K562 (cell line): Measurements from ENCODE around the gene OR5B21. TPM values are rescaled to one million over a fixed set of nuclear protein-coding genes. Genes with fewer than 3 reads are reported as not detected.

ENCODE experiments used
- ATAC-seq: fragments of 200-7000 bp; cut with Tn5 transposase; 3 replicates; pipeline ENCODE4 v1.9.1; 2020; ENCODE audit warnings: moderate library complexity
- BruUV-seq: library from RNA; stranded (reverse); fragments of 400-500 nt; replicated peaks from 2 replicates; lab custom pipeline; 2021; lab: Mats Ljungman, UMichigan
- CTCF ChIA-PET: fragments of 300-600 bp; formaldehyde crosslinking; extraction: SDS; loops from one replicate; lab custom pipeline; 2021; ENCODE audit warnings: low intra/inter-chr PET ratio; lab: Yijun Ruan, JAX
- POLR2A ChIA-PET: fragments of 300-600, 350-650 bp; sonication (Branson Sonifier 250); formaldehyde crosslinking; extraction: SDS; loops from one replicate; lab custom pipeline; 2021; ENCODE audit warnings: antibody characterized with exemption, inconsistent platforms; lab: Yijun Ruan, JAX
- DNase-seq, 4 experiments: peaks; one replicate each; pipeline versions ENCODE4 v3.0.0 to v3.0.0-alpha.2; 2011 to 2018; ENCODE audit warnings: low spot score in 3 of 4, mixed read lengths in 3 of 4; ENCODE audit errors: extremely low read depth in 1 of 4
- FAIRE-seq: peaks from 2 replicates; lab custom pipeline; 2011; peaks lifted over from hg19 to GRCh38; lab: Jason Lieb, UNC
- H2AFZ ChIP-seq: 2 replicates; pipeline ENCODE4 v1.6.0; 2011; ENCODE audit warnings: low read depth, low read length, control low read depth, inconsistent platforms
- H3K27ac ChIP-seq: fragments of 200-600 bp; 3 replicates; pipeline ENCODE4 v1.8.0; 2011; ENCODE audit warnings: low read depth, mild to moderate bottlenecking, control low read depth, inconsistent platforms, low read length, moderate library complexity, mixed read lengths; ENCODE audit errors: extremely low read depth
- H3K27me3 ChIP-seq, 2 experiments: fragments of 300-600 bp in 1 of 2; 2 replicates in 1 of 2; 3 replicates in 1 of 2; pipeline versions ENCODE4 v1.6.0 to v1.8.0; 2011; ENCODE audit warnings: inconsistent platforms in 2 of 2, low read length in 2 of 2, mild to moderate bottlenecking in 1 of 2, mixed read lengths in 1 of 2, moderate library complexity in 1 of 2; ENCODE audit not compliant: control insufficient read depth in 2 of 2, insufficient read depth in 2 of 2
- H3K36me3 ChIP-seq: fragments of 300-600 bp; 3 replicates; pipeline ENCODE4 v1.8.0; 2011; ENCODE audit warnings: mild to moderate bottlenecking, low read length, inconsistent platforms; ENCODE audit not compliant: control insufficient read depth, insufficient read depth
- H3K4me1 ChIP-seq, 2 experiments: fragments of 200-600 bp in 1 of 2; replicated peaks in 1 of 2; 2 replicates in 1 of 2; 3 replicates in 1 of 2; pipeline versions ENCODE4 v1.5.1 to v1.8.0; 2011; ENCODE audit warnings: inconsistent platforms in 2 of 2, low read length in 2 of 2, mild to moderate bottlenecking in 1 of 2, mixed read lengths in 1 of 2, moderate library complexity in 1 of 2; ENCODE audit not compliant: control insufficient read depth in 2 of 2, insufficient read depth in 2 of 2
- H3K4me2 ChIP-seq: 2 replicates; pipeline ENCODE4 v1.6.1; 2011; ENCODE audit warnings: low read length, control low read depth, inconsistent platforms, mixed read lengths; ENCODE audit not compliant: insufficient read depth
- H3K4me3 ChIP-seq: fragments of 200-600 bp; sonication (generic), shearing (Covaris generic); 2 replicates; pipeline ENCODE4 v1.5.1; 2016; ENCODE audit warnings: control low read depth, inconsistent platforms
- H3K79me2 ChIP-seq: fragments of 200-600 bp; 3 replicates; pipeline ENCODE4 v1.8.0; 2011; ENCODE audit warnings: low read length, inconsistent platforms; ENCODE audit not compliant: control insufficient read depth, insufficient read depth
- H3K9ac ChIP-seq, 2 experiments: 2 replicates each; pipeline versions ENCODE4 v1.6.0 to v1.6.1; 2011; ENCODE audit warnings: low read depth in 2 of 2, low read length in 2 of 2, control low read depth in 1 of 2, inconsistent platforms in 1 of 2, mild to moderate bottlenecking in 1 of 2, mixed read lengths in 1 of 2; ENCODE audit not compliant: insufficient read depth in 1 of 2
- H3K9me1 ChIP-seq: one replicate; pipeline ENCODE4 v1.6.0; 2011; ENCODE audit warnings: inconsistent platforms, mild to moderate bottlenecking, low read length, moderate library complexity; ENCODE audit not compliant: control insufficient read depth, insufficient read depth
- H3K9me3 ChIP-seq: replicated peaks from 2 replicates; pipeline ENCODE4 v1.5.1; 2011; ENCODE audit warnings: low read depth, low read length, inconsistent platforms; ENCODE audit not compliant: control insufficient read depth, insufficient read depth
- H4K20me1 ChIP-seq: replicated peaks from 2 replicates; pipeline ENCODE4 v1.6.1; 2011; ENCODE audit warnings: low read length, inconsistent platforms, mixed read lengths; ENCODE audit not compliant: control insufficient read depth, insufficient read depth
- FOXA3 ChIP-seq, 2 experiments: fragments of 450-650 bp in 1 of 2; sonication (generic) in 1 of 2; formaldehyde crosslinking; IDR thresholded peaks in 1 of 2; conservative IDR thresholded peaks in 1 of 2; 2 replicates each; pipeline versions ENCODE4 v1.4.0 to v1.8.0; 2020 to 2022; ENCODE audit warnings: mild to moderate bottlenecking in 2 of 2, missing genetic modification reagents in 1 of 2
- HINFP ChIP-seq: fragments of 450-650 bp; conservative IDR thresholded peaks from 2 replicates; pipeline ENCODE4 v1.6.1; 2016; ENCODE audit warnings: missing genetic modification characterization, low read depth, mild to moderate bottlenecking, control low read depth, missing compliant biosample characterization
- KDM5B ChIP-seq: fragments of 200-600 bp; sonication (generic); IDR thresholded peaks from 2 replicates; pipeline ENCODE4 v1.6.1; 2012; ENCODE audit warnings: low read depth, mild to moderate bottlenecking, moderate library complexity, low read length, control low read depth, inconsistent platforms; ENCODE audit not compliant: insufficient replicate concordance
- NFE2L1 ChIP-seq: fragments of 450-650 bp; IDR thresholded peaks from 2 replicates; pipeline ENCODE4 v1.6.1; 2016; ENCODE audit warnings: missing genetic modification characterization, low read depth, mild to moderate bottlenecking, missing compliant biosample characterization, moderate library complexity, borderline replicate concordance
- OTX1 ChIP-seq: fragments of 450-650 bp; formaldehyde crosslinking; IDR thresholded peaks from 2 replicates; pipeline ENCODE4 v1.4.0; 2022; ENCODE audit warnings: mild to moderate bottlenecking
- PCBP1 ChIP-seq: fragments of 200-400 bp; formaldehyde crosslinking; IDR thresholded peaks from 2 replicates; pipeline ENCODE4 v1.6.1; 2018; ENCODE audit warnings: mild to moderate bottlenecking, low read depth, low read length; ENCODE audit not compliant: poor library complexity, severe bottlenecking
- RUNX1 ChIP-seq: sonication (generic); IDR thresholded peaks from 2 replicates; pipeline ENCODE4 v1.6.1; 2016; ENCODE audit warnings: antibody characterized with exemption, low read depth
- SMAD3 ChIP-seq: fragments of 450-650 bp; formaldehyde crosslinking; conservative IDR thresholded peaks from 2 replicates; pipeline ENCODE4 v1.4.0; 2020; ENCODE audit warnings: mild to moderate bottlenecking
- TEAD2 ChIP-seq: fragments of 450-650 bp; IDR thresholded peaks from 2 replicates; pipeline ENCODE4 v1.6.1; 2016; ENCODE audit warnings: missing genetic modification characterization, control low read depth, missing compliant biosample characterization
- WGBS: fragments of 100-300 bp; shearing (Covaris generic); methylation state at CpG from one replicate; pipeline ENCODE4 v1.1.6; 2016; ENCODE audit warnings: low coverage, mixed read lengths; ENCODE audit not compliant: insufficient coverage; ENCODE audit errors: missing lambda C conversion rate; 5-methylcytosine and 5-hydroxymethylcytosine counted together
- in situ Hi-C: fragments of 300-500 bp; cut with MboI; formaldehyde crosslinking; loops from 4 replicates; pipeline ENCODE4 v1.15.0; 2018; ENCODE audit warnings: inconsistent platforms, mixed read lengths
- intact Hi-C: fragments of 100-400 bp; cut with micrococcal nuclease; formaldehyde crosslinking; loops from 2 replicates; pipeline ENCODE4 v1.14.2; 2022
- polyA plus RNA-seq, 8 experiments: library from polyadenylated mRNA; depleted of rRNA in 4 of 8; stranded (reverse) in 5 of 8; unstranded in 3 of 8; fragments of >200 nt; fragmentation: Nextera tagmentation in 2 of 8; fragmentation: Illumina TruSeq in 1 of 8; extraction: Ambion mirVana in 2 of 8; extraction: Trizol in 1 of 8; gene quantifications; 2 replicates each; pipeline versions ENCODE4 v1.2.1 to v1.2.3, GENCODE V29; 2011 to 2014; ENCODE audit warnings: inconsistent platforms in 1 of 8, missing spikeins in 1 of 8
- total RNA-seq, 7 experiments: library from RNA; depleted of rRNA in 6 of 7; stranded (reverse); fragments of >200 nt in 6 of 7; fragmentation: Illumina TruSeq in 2 of 7; extraction: Trizol in 2 of 7; gene quantifications; 2 replicates each; pipeline versions ENCODE4 v1.2.1 to v1.2.3, GENCODE V29; 2011 to 2021; ENCODE audit warnings: low replicate concordance in 1 of 7
- TF ChIP-seq, protein P1 (sequence below): fragments of 450-650 bp; formaldehyde crosslinking; IDR thresholded peaks from 2 replicates; pipeline ENCODE4 v1.4.0; 2020; ENCODE audit warnings: mild to moderate bottlenecking, moderate library complexity

The OR5B21 gene
- total and polyA plus RNA-seq, 9 of the 15 experiments (the other 6 are each of a cell fraction or from before 2014, with no cell fraction given): not detected

DNA sequence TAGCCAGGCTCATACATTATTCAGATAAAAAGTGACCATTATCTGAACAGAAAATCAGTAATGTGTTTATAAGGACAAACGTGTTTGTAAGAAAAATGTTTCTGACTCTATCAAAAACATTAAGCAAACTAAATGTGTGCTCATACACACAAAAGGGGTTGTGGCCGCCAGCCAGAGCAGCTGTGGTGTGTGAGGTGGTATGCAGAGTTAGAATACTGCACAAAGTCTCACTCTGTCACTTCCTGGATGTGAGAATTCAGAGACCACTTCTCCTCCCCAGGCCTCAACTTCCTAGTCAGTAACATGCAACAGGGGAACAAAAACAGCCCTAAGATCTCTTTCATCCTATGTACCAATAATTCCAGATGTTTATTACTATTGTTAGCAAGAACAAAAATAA lies 9.4 kb downstream of the OR5B21 start:
- no peaks in the 10 kb centered on the region for H3K36me3 ChIP-seq
- 0% methylated on average over 2 of the region's 2 CpGs for WGBS
- FAIRE-seq: no peak
- no peaks in the 10 kb centered on the region for H3K79me2 ChIP-seq
- no peak for TF ChIP-seq OTX1 (CRISPR knock-in tag)
- no peaks in the 10 kb centered on the region for H3K9me3 ChIP-seq
- no peak overlapping the region for H3K4me3 ChIP-seq
- no peak overlapping the region for H3K4me2 ChIP-seq
- BruUV-seq: no TSS peak
- ATAC-seq: no peak
- no peaks in the 10 kb centered on the region for H4K20me1 ChIP-seq
- ChIA-PET CTCF (no interaction called here), POLR2A (interaction anchor here (0.6 kb wide), 1 partner anchor 1043 kb away, joined by 3 read pairs; no protein-coding TSS in a partner anchor)
- in situ Hi-C loops: no loop called here
- H3K9ac ChIP-seq: no peak overlapping the region
- no peaks in the 10 kb centered on the region; a peak in 1 of 5 replicates for H3K27me3 ChIP-seq
- intact Hi-C loops: no loop called here
- H3K9me1 ChIP-seq: no peaks in the 10 kb centered on the region
- no peaks in the 10 kb centered on the region for H3K4me1 ChIP-seq
- no peak for DNase-seq
- H2AFZ ChIP-seq: no peak overlapping the region
- H3K27ac ChIP-seq: no peak overlapping the region

GRCh38 chr11:58497951-58498350 lies 10.0 kb downstream of the OR5B21 start:
- H3K36me3 ChIP-seq: no peaks in the 10 kb centered on the region
- no peaks in the 10 kb centered on the region for H4K20me1 ChIP-seq
- H3K9ac ChIP-seq: no peak overlapping the region
- no peaks in the 10 kb centered on the region; a peak in 1 of 5 replicates for H3K27me3 ChIP-seq
- H3K4me1 ChIP-seq: no peaks in the 10 kb centered on the region
- ChIA-PET POLR2A (no interaction called here), CTCF (no interaction called here)
- ATAC-seq (no peak), FAIRE-seq (no peak), DNase-seq (no peak)
- in situ Hi-C loops (no loop called here), intact Hi-C loops (no loop called here)
- BruUV-seq: no TSS peak
- H3K4me3 ChIP-seq: no peak overlapping the region
- H3K9me3 ChIP-seq: no peaks in the 10 kb centered on the region
- H3K4me2 ChIP-seq: no peak overlapping the region
- no peak overlapping the region for H2AFZ ChIP-seq
- H3K9me1 ChIP-seq: no peaks in the 10 kb centered on the region
- H3K79me2 ChIP-seq: no peaks in the 10 kb centered on the region
- no peak overlapping the region for H3K27ac ChIP-seq
- WGBS: 11% methylated on average over 2 of the region's 2 CpGs
- TF ChIP-seq, protein P1, sequence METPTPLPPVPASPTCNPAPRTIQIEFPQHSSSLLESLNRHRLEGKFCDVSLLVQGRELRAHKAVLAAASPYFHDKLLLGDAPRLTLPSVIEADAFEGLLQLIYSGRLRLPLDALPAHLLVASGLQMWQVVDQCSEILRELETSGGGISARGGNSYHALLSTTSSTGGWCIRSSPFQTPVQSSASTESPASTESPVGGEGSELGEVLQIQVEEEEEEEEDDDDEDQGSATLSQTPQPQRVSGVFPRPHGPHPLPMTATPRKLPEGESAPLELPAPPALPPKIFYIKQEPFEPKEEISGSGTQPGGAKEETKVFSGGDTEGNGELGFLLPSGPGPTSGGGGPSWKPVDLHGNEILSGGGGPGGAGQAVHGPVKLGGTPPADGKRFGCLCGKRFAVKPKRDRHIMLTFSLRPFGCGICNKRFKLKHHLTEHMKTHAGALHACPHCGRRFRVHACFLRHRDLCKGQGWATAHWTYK: no peak
- TF ChIP-seq NFE2L1 (tag): no peak
- no peak for TF ChIP-seq SMAD3 (CRISPR knock-in tag)
- no peak for TF ChIP-seq TEAD2
- no peak for TF ChIP-seq PCBP1
- TF ChIP-seq RUNX1: no peak
- no peak for TF ChIP-seq KDM5B
- no peak for TF ChIP-seq FOXA3 (CRISPR knock-in tag; conservative IDR thresholded peaks at IDR 0.05 in 1 of 2, IDR thresholded peaks at IDR 0.05 in 1 of 2)
- no peak for TF ChIP-seq HINFP (tag)
